K562 (cell line): Measurements from ENCODE around the gene AGPAT4. TPM values are rescaled to one million over a fixed set of nuclear protein-coding genes. Genes with fewer than 3 reads are reported as not detected.

ENCODE experiments used
- ATAC-seq: fragments of 200-7000 bp; cut with Tn5 transposase; 3 replicates; pipeline ENCODE4 v1.9.1; 2020; ENCODE audit warnings: moderate library complexity
- BruUV-seq: library from RNA; stranded (reverse); fragments of 400-500 nt; replicated peaks from 2 replicates; lab custom pipeline; 2021; lab: Mats Ljungman, UMichigan
- CTCF ChIA-PET: fragments of 300-600 bp; formaldehyde crosslinking; extraction: SDS; loops from one replicate; lab custom pipeline; 2021; ENCODE audit warnings: low intra/inter-chr PET ratio; lab: Yijun Ruan, JAX
- POLR2A ChIA-PET: fragments of 300-600, 350-650 bp; sonication (Branson Sonifier 250); formaldehyde crosslinking; extraction: SDS; loops from one replicate; lab custom pipeline; 2021; ENCODE audit warnings: antibody characterized with exemption, inconsistent platforms; lab: Yijun Ruan, JAX
- DNase-seq, 4 experiments: peaks; one replicate each; pipeline versions ENCODE4 v3.0.0 to v3.0.0-alpha.2; 2011 to 2018; ENCODE audit warnings: low spot score in 3 of 4, mixed read lengths in 3 of 4; ENCODE audit errors: extremely low read depth in 1 of 4
- FAIRE-seq: peaks from 2 replicates; lab custom pipeline; 2011; peaks lifted over from hg19 to GRCh38; lab: Jason Lieb, UNC
- H2AFZ ChIP-seq: 2 replicates; pipeline ENCODE4 v1.6.0; 2011; ENCODE audit warnings: low read depth, low read length, control low read depth, inconsistent platforms
- H3K27ac ChIP-seq: fragments of 200-600 bp; 3 replicates; pipeline ENCODE4 v1.8.0; 2011; ENCODE audit warnings: low read depth, mild to moderate bottlenecking, control low read depth, inconsistent platforms, low read length, moderate library complexity, mixed read lengths; ENCODE audit errors: extremely low read depth
- H3K27me3 ChIP-seq, 2 experiments: fragments of 300-600 bp in 1 of 2; 2 replicates in 1 of 2; 3 replicates in 1 of 2; pipeline versions ENCODE4 v1.6.0 to v1.8.0; 2011; ENCODE audit warnings: inconsistent platforms in 2 of 2, low read length in 2 of 2, mild to moderate bottlenecking in 1 of 2, mixed read lengths in 1 of 2, moderate library complexity in 1 of 2; ENCODE audit not compliant: control insufficient read depth in 2 of 2, insufficient read depth in 2 of 2
- H3K36me3 ChIP-seq: fragments of 300-600 bp; 3 replicates; pipeline ENCODE4 v1.8.0; 2011; ENCODE audit warnings: mild to moderate bottlenecking, low read length, inconsistent platforms; ENCODE audit not compliant: control insufficient read depth, insufficient read depth
- H3K4me1 ChIP-seq, 2 experiments: fragments of 200-600 bp in 1 of 2; replicated peaks in 1 of 2; 2 replicates in 1 of 2; 3 replicates in 1 of 2; pipeline versions ENCODE4 v1.5.1 to v1.8.0; 2011; ENCODE audit warnings: inconsistent platforms in 2 of 2, low read length in 2 of 2, mild to moderate bottlenecking in 1 of 2, mixed read lengths in 1 of 2, moderate library complexity in 1 of 2; ENCODE audit not compliant: control insufficient read depth in 2 of 2, insufficient read depth in 2 of 2
- H3K4me2 ChIP-seq: 2 replicates; pipeline ENCODE4 v1.6.1; 2011; ENCODE audit warnings: low read length, control low read depth, inconsistent platforms, mixed read lengths; ENCODE audit not compliant: insufficient read depth
- H3K4me3 ChIP-seq: fragments of 200-600 bp; sonication (generic), shearing (Covaris generic); 2 replicates; pipeline ENCODE4 v1.5.1; 2016; ENCODE audit warnings: control low read depth, inconsistent platforms
- H3K79me2 ChIP-seq: fragments of 200-600 bp; 3 replicates; pipeline ENCODE4 v1.8.0; 2011; ENCODE audit warnings: low read length, inconsistent platforms; ENCODE audit not compliant: control insufficient read depth, insufficient read depth
- H3K9ac ChIP-seq, 2 experiments: 2 replicates each; pipeline versions ENCODE4 v1.6.0 to v1.6.1; 2011; ENCODE audit warnings: low read depth in 2 of 2, low read length in 2 of 2, control low read depth in 1 of 2, inconsistent platforms in 1 of 2, mild to moderate bottlenecking in 1 of 2, mixed read lengths in 1 of 2; ENCODE audit not compliant: insufficient read depth in 1 of 2
- H3K9me1 ChIP-seq: one replicate; pipeline ENCODE4 v1.6.0; 2011; ENCODE audit warnings: inconsistent platforms, mild to moderate bottlenecking, low read length, moderate library complexity; ENCODE audit not compliant: control insufficient read depth, insufficient read depth
- H3K9me3 ChIP-seq: replicated peaks from 2 replicates; pipeline ENCODE4 v1.5.1; 2011; ENCODE audit warnings: low read depth, low read length, inconsistent platforms; ENCODE audit not compliant: control insufficient read depth, insufficient read depth
- H4K20me1 ChIP-seq: replicated peaks from 2 replicates; pipeline ENCODE4 v1.6.1; 2011; ENCODE audit warnings: low read length, inconsistent platforms, mixed read lengths; ENCODE audit not compliant: control insufficient read depth, insufficient read depth
- ARID3B ChIP-seq: fragments of 250-450 bp; sonication (Bioruptor Pico); IDR thresholded peaks from 2 replicates; pipeline ENCODE4 v1.4.0; 2020; ENCODE audit warnings: borderline replicate concordance
- in situ Hi-C: fragments of 300-500 bp; cut with MboI; formaldehyde crosslinking; loops from 4 replicates; pipeline ENCODE4 v1.15.0; 2018; ENCODE audit warnings: inconsistent platforms, mixed read lengths
- intact Hi-C: fragments of 100-400 bp; cut with micrococcal nuclease; formaldehyde crosslinking; loops from 2 replicates; pipeline ENCODE4 v1.14.2; 2022
- polyA plus RNA-seq, 8 experiments: library from polyadenylated mRNA; depleted of rRNA in 4 of 8; stranded (reverse) in 5 of 8; unstranded in 3 of 8; fragments of >200 nt; fragmentation: Nextera tagmentation in 2 of 8; fragmentation: Illumina TruSeq in 1 of 8; extraction: Ambion mirVana in 2 of 8; extraction: Trizol in 1 of 8; gene quantifications; 2 replicates each; pipeline versions ENCODE4 v1.2.1 to v1.2.3, GENCODE V29; 2011 to 2014; ENCODE audit warnings: inconsistent platforms in 1 of 8, missing spikeins in 1 of 8
- total RNA-seq, 7 experiments: library from RNA; depleted of rRNA in 6 of 7; stranded (reverse); fragments of >200 nt in 6 of 7; fragmentation: Illumina TruSeq in 2 of 7; extraction: Trizol in 2 of 7; gene quantifications; 2 replicates each; pipeline versions ENCODE4 v1.2.1 to v1.2.3, GENCODE V29; 2011 to 2021; ENCODE audit warnings: low replicate concordance in 1 of 7
- TF ChIP-seq, protein P1 (sequence below): fragments of 450-650 bp; IDR thresholded peaks from 2 replicates; pipeline ENCODE4 v1.6.1; 2016; ENCODE audit warnings: mild to moderate bottlenecking, moderate library complexity

The AGPAT4 gene
- total and polyA plus RNA-seq, 9 of the 15 experiments (the other 6 are each of a cell fraction or from before 2014, with no cell fraction given) = 2.2 to 15.0 (median 5.7) TPM

DNA sequence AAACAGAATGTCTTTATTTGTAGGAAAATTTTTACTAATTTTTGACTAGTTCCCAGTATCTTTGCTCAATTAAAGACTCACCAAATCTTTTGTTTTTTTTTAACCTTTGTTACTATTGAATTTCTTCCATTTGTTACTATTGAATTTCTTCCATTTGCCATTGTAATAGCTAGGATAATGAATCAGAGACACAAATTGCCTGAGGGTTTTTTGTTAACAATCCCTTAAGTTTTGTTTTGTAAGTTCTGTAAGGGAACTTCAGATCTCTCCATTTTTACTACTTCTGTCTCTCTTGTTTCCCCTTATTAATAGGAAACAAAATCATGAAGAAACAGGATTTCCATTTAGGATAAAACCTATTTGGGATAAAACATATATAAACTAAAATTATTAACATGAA is 177.9 kb downstream of the AGPAT4 start:
- Histone ChIP-seq H2AFZ (no peak overlapping the region), H3K9me1 (no peaks in the 10 kb centered on the region), H3K27ac (no peak overlapping the region), H3K4me2 (no peak overlapping the region), H3K79me2 (no peaks in the 10 kb centered on the region), H3K27me3 (no peaks in the 10 kb centered on the region), H3K9ac (no peak overlapping the region), H3K36me3 (peaks cover 93% of the 10 kb centered on the region), H3K4me3 (no peak overlapping the region), H3K4me1 (0 out of 5 replicates have a peak, but pooled peaks cover 0 to 3% of the 10 kb centered on the region in 2 experiments), H4K20me1 (no peaks in the 10 kb centered on the region), H3K9me3 (no peaks in the 10 kb centered on the region)
- DNase-seq (no peak), FAIRE-seq (no peak), ATAC-seq (no peak)
- intact Hi-C loops (loop anchor here (2.0 to 10.0 kb wide), 2 partner anchors 19 to 361 kb away; no protein-coding TSS in a partner anchor), in situ Hi-C loops (no loop called here)
- no TSS peak for BruUV-seq
- no peak for TF ChIP-seq ARID3B (CRISPR knock-in tag)
- TF ChIP-seq, protein P1, sequence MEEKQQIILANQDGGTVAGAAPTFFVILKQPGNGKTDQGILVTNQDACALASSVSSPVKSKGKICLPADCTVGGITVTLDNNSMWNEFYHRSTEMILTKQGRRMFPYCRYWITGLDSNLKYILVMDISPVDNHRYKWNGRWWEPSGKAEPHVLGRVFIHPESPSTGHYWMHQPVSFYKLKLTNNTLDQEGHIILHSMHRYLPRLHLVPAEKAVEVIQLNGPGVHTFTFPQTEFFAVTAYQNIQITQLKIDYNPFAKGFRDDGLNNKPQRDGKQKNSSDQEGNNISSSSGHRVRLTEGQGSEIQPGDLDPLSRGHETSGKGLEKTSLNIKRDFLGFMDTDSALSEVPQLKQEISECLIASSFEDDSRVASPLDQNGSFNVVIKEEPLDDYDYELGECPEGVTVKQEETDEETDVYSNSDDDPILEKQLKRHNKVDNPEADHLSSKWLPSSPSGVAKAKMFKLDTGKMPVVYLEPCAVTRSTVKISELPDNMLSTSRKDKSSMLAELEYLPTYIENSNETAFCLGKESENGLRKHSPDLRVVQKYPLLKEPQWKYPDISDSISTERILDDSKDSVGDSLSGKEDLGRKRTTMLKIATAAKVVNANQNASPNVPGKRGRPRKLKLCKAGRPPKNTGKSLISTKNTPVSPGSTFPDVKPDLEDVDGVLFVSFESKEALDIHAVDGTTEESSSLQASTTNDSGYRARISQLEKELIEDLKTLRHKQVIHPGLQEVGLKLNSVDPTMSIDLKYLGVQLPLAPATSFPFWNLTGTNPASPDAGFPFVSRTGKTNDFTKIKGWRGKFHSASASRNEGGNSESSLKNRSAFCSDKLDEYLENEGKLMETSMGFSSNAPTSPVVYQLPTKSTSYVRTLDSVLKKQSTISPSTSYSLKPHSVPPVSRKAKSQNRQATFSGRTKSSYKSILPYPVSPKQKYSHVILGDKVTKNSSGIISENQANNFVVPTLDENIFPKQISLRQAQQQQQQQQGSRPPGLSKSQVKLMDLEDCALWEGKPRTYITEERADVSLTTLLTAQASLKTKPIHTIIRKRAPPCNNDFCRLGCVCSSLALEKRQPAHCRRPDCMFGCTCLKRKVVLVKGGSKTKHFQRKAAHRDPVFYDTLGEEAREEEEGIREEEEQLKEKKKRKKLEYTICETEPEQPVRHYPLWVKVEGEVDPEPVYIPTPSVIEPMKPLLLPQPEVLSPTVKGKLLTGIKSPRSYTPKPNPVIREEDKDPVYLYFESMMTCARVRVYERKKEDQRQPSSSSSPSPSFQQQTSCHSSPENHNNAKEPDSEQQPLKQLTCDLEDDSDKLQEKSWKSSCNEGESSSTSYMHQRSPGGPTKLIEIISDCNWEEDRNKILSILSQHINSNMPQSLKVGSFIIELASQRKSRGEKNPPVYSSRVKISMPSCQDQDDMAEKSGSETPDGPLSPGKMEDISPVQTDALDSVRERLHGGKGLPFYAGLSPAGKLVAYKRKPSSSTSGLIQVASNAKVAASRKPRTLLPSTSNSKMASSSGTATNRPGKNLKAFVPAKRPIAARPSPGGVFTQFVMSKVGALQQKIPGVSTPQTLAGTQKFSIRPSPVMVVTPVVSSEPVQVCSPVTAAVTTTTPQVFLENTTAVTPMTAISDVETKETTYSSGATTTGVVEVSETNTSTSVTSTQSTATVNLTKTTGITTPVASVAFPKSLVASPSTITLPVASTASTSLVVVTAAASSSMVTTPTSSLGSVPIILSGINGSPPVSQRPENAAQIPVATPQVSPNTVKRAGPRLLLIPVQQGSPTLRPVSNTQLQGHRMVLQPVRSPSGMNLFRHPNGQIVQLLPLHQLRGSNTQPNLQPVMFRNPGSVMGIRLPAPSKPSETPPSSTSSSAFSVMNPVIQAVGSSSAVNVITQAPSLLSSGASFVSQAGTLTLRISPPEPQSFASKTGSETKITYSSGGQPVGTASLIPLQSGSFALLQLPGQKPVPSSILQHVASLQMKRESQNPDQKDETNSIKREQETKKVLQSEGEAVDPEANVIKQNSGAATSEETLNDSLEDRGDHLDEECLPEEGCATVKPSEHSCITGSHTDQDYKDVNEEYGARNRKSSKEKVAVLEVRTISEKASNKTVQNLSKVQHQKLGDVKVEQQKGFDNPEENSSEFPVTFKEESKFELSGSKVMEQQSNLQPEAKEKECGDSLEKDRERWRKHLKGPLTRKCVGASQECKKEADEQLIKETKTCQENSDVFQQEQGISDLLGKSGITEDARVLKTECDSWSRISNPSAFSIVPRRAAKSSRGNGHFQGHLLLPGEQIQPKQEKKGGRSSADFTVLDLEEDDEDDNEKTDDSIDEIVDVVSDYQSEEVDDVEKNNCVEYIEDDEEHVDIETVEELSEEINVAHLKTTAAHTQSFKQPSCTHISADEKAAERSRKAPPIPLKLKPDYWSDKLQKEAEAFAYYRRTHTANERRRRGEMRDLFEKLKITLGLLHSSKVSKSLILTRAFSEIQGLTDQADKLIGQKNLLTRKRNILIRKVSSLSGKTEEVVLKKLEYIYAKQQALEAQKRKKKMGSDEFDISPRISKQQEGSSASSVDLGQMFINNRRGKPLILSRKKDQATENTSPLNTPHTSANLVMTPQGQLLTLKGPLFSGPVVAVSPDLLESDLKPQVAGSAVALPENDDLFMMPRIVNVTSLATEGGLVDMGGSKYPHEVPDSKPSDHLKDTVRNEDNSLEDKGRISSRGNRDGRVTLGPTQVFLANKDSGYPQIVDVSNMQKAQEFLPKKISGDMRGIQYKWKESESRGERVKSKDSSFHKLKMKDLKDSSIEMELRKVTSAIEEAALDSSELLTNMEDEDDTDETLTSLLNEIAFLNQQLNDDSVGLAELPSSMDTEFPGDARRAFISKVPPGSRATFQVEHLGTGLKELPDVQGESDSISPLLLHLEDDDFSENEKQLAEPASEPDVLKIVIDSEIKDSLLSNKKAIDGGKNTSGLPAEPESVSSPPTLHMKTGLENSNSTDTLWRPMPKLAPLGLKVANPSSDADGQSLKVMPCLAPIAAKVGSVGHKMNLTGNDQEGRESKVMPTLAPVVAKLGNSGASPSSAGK = no peak
- CTCF ChIA-PET = no interaction called here
- POLR2A ChIA-PET = no interaction called here
